Lung (tissue), 12 donors: Measurements from ENCODE around the gene XNDC1N. TPM values are rescaled to one million over a fixed set of nuclear protein-coding genes. Genes with fewer than 3 reads are reported as not detected.
"Not testable (repeated sequence)": the region's sequence is repeated elsewhere in the genome, so short reads cannot be mapped to it uniquely, and the experiment has no call there.

ENCODE experiments used
- ATAC-seq: fragments of 200-7000 bp; cut with Tn5 transposase; one replicate; pipeline ENCODE4 v1.9.1; 2020; ENCODE audit warnings: moderate number of reproducible peaks; ENCODE audit not compliant: insufficient read depth, low FRiP score
- DNase-seq, 3 donors: peaks; one replicate each; pipeline ENCODE4 v3.0.0-alpha.2; 2013 to 2017
- H3K27ac ChIP-seq, 2 donors: one replicate each; pipeline ENCODE4 v1.5.1; 2013; ENCODE audit warnings: mild to moderate bottlenecking in 2 of 2, moderate library complexity in 2 of 2, control low read depth in 1 of 2, inconsistent platforms in 1 of 2, low read depth in 1 of 2, low read length in 1 of 2
- H3K27me3 ChIP-seq, 3 donors: one replicate each; pipeline ENCODE4 v1.5.1; 2013; ENCODE audit warnings: low read length in 2 of 3; ENCODE audit not compliant: control insufficient read depth in 3 of 3, insufficient read depth in 3 of 3
- H3K36me3 ChIP-seq, 4 donors: one replicate each; pipeline ENCODE4 v1.5.1; 2013; ENCODE audit warnings: low read length in 4 of 4, mild to moderate bottlenecking in 1 of 4, moderate library complexity in 1 of 4; ENCODE audit not compliant: control insufficient read depth in 4 of 4, insufficient read depth in 4 of 4
- H3K4me1 ChIP-seq, 5 donors: one replicate each; pipeline ENCODE4 v1.5.1; 2013; ENCODE audit warnings: low read length in 5 of 5, mild to moderate bottlenecking in 2 of 5, moderate library complexity in 1 of 5; ENCODE audit not compliant: control insufficient read depth in 5 of 5, insufficient read depth in 5 of 5
- H3K4me3 ChIP-seq: one replicate; pipeline ENCODE4 v1.5.1; 2013; ENCODE audit warnings: mild to moderate bottlenecking, control low read depth, moderate library complexity
- H3K9ac ChIP-seq, 2 donors: one replicate each; pipeline ENCODE4 v1.5.1; 2013; ENCODE audit warnings: low read length in 2 of 2, control low read depth in 1 of 2; ENCODE audit not compliant: insufficient read depth in 1 of 2
- H3K9me3 ChIP-seq, 4 donors: one replicate each; pipeline ENCODE4 v1.5.1; 2013; ENCODE audit warnings: low read length in 3 of 4, mild to moderate bottlenecking in 1 of 4, moderate library complexity in 1 of 4; ENCODE audit not compliant: control insufficient read depth in 4 of 4, insufficient read depth in 3 of 4
- CTCF ChIP-seq: IDR thresholded peaks from 2 replicates; pipeline ENCODE4 v1.5.1; 2012; ENCODE audit warnings: mild to moderate bottlenecking; ENCODE audit errors: control extremely low read depth, extremely low read depth
- WGBS, 2 donors: extraction: QIAGEN DNeasy Blood & Tissue Kit; methylation state at CpG; one replicate each; pipeline ENCODE4 v1.1.7; 2013; 5-methylcytosine and 5-hydroxymethylcytosine counted together
- polyA plus RNA-seq, 2 donors: library from polyadenylated mRNA; stranded (reverse); fragments of 200-250 nt; gene quantifications; one replicate each; pipeline ENCODE4 v1.2.1, GENCODE V29; 2013
- total RNA-seq, 2 donors: library from RNA; depleted of rRNA in 1 of 2; stranded (reverse); fragments of >200 nt in 1 of 2; gene quantifications; one replicate each; pipeline ENCODE4 v1.2.1, GENCODE V29; 2014 to 2021
- donor health status: control.
- donor health status: control.
- donor health status: Bipolar disorder and iron deficiency.
- donor health status: healthy.
- donor health status: DM: yes; HTN: yes; CAD: no.

XNDC1N gene
- total and polyA plus RNA-seq, 4 donors: 2.0 to 20.4 (median 4.6) TPM

GRCh38 chr11:71913756-71914526, 14.5 kb downstream of the XNDC1N start:
- 94 to 97% methylated on average over 5 of the region's 5 CpGs for WGBS, 2 donors
- no peaks in the 10 kb centered on the region for H3K4me1 ChIP-seq
- DNase-seq: no peak
- no peak for TF ChIP-seq CTCF
- H3K36me3 ChIP-seq: peaks cover 7 to 34% (median 26%) of the 10 kb centered on the region in 4 donors
- no peak overlapping the region for H3K9ac ChIP-seq
- peaks cover 0 to 2% (median 0%) of the 10 kb centered on the region in 4 donors for H3K9me3 ChIP-seq
- no peaks in the 10 kb centered on the region for H3K27me3 ChIP-seq
- ATAC-seq: no peak
- H3K4me3 ChIP-seq: no peak overlapping the region
- H3K27ac ChIP-seq: no peak overlapping the region

GRCh38 chr11:71911986-71912340, 16.4 kb downstream of the XNDC1N start:
- H3K27ac ChIP-seq, H3K4me1 ChIP-seq, H3K9me3 ChIP-seq, H3K4me3 ChIP-seq, ATAC-seq, DNase-seq, H3K27me3 ChIP-seq, H3K9ac ChIP-seq: not testable (repeated sequence)
- peaks cover 8 to 24% (median 18%) of the 10 kb centered on the region in 4 donors for H3K36me3 ChIP-seq
- 89 to 91% methylated on average over 10 of the region's 10 CpGs for WGBS, 2 donors

- not testable (repeated sequence) for H3K9ac ChIP-seq, H3K4me1 ChIP-seq, H3K9me3 ChIP-seq, H3K4me3 ChIP-seq, ATAC-seq, H3K27me3 ChIP-seq, DNase-seq, H3K27ac ChIP-seq
- peaks cover 10 to 21% (median 17%) of the 10 kb centered on the region in 4 donors for H3K36me3 ChIP-seq
- 85 to 86% methylated on average over 10 of the region's 10 CpGs for WGBS, 2 donors
Observed at GRCh38 chr11:71911321-71911985, 16.9 kb downstream of the XNDC1N start.

- H3K9ac ChIP-seq, H3K4me1 ChIP-seq, H3K27me3 ChIP-seq, H3K27ac ChIP-seq, H3K4me3 ChIP-seq, DNase-seq, ATAC-seq, H3K9me3 ChIP-seq: not testable (repeated sequence)
- peaks cover 6 to 16% (median 12%) of the 10 kb centered on the region in 4 donors for H3K36me3 ChIP-seq
- WGBS, 2 donors: 92 to 98% methylated on average over 5 of the region's 5 CpGs
Observed at GRCh38 chr11:71910775-71911174, 17.6 kb downstream of the XNDC1N start.

GRCh38 chr11:71908218-71908617, 20.2 kb downstream of the XNDC1N start:
- TF ChIP-seq CTCF: no peak
- no peak for DNase-seq
- H3K4me1 ChIP-seq: no peaks in the 10 kb centered on the region
- peaks cover 3 to 12% (median 9%) of the 10 kb centered on the region in 4 donors for H3K36me3 ChIP-seq
- no peak for ATAC-seq
- H3K4me3 ChIP-seq: no peak overlapping the region
- H3K27me3 ChIP-seq: no peaks in the 10 kb centered on the region
- 83 to 92% methylated on average over 9 of the region's 9 CpGs for WGBS, 2 donors
- no peak overlapping the region for H3K27ac ChIP-seq
- H3K9ac ChIP-seq: no peak overlapping the region
- H3K9me3 ChIP-seq: peaks cover 0 to 2% (median 0%) of the 10 kb centered on the region in 4 donors

GRCh38 chr11:71901137-71901536, 27.3 kb downstream of the XNDC1N start:
- not testable (repeated sequence) for H3K9me3 ChIP-seq, H3K9ac ChIP-seq, ATAC-seq, H3K4me3 ChIP-seq, H3K27ac ChIP-seq, H3K27me3 ChIP-seq, H3K4me1 ChIP-seq, H3K36me3 ChIP-seq
- WGBS, 2 donors: 85 to 89% methylated on average over 14 of the region's 14 CpGs
- DNase-seq: peak in 1 of 3 donors; percentile 2
